Upper lobe of left lung (tissue), 6 donors: Measurements from ENCODE around the gene TENM3. TPM values are rescaled to one million over a fixed set of nuclear protein-coding genes. Genes with fewer than 3 reads are reported as not detected.

Experiments used
- ATAC-seq, 2 donors: fragments of 200-7000 bp; cut with Tn5 transposase; one replicate each; pipeline ENCODE4 v1.9.1; 2022; ENCODE audit warnings: mild to moderate bottlenecking in 2 of 2, moderate library complexity in 2 of 2; ENCODE audit not compliant: low FRiP score in 2 of 2
- DNase-seq, 2 donors: peaks; one replicate each; pipeline ENCODE4 v3.0.0-alpha.2; 2019 to 2020
- H3K27ac ChIP-seq, 4 donors: fragments of 200-600 bp; sonication (generic); one replicate each; pipeline ENCODE4 v1.5.1; 2016 to 2019
- H3K27me3 ChIP-seq, 4 donors: fragments of 200-600 bp; sonication (generic); one replicate each; pipeline ENCODE4 v1.5.1; 2017 to 2019
- H3K36me3 ChIP-seq, 4 donors: fragments of 200-600 bp; sonication (generic); one replicate each; pipeline ENCODE4 v1.5.1; 2016 to 2019
- H3K4me1 ChIP-seq, 4 donors: fragments of 200-600 bp; sonication (generic); one replicate each; pipeline ENCODE4 v1.5.1; 2018 to 2019
- H3K4me3 ChIP-seq, 4 donors: fragments of 200-600 bp; sonication (generic); one replicate each; pipeline ENCODE4 v1.5.1; 2017 to 2019; ENCODE audit warnings: mild to moderate bottlenecking in 2 of 4, moderate library complexity in 1 of 4
- H3K9me3 ChIP-seq, 4 donors: fragments of 200-600 bp; sonication (generic); one replicate each; pipeline ENCODE4 v1.5.1; 2018 to 2019
- CTCF ChIP-seq, 6 experiments: fragments of 450-650 bp in 4 of 6; fragments of 200-600 bp in 2 of 6; sonication (generic) in 2 of 6; IDR thresholded peaks; one replicate each; pipeline ENCODE4 v1.5.1; 2016 to 2019; ENCODE audit warnings: antibody characterized with exemption in 6 of 6
- EP300 ChIP-seq, 4 donors: sonication (generic); formaldehyde crosslinking; IDR thresholded peaks; one replicate each; pipeline ENCODE4 v1.5.1; 2017; ENCODE audit warnings: antibody characterized with exemption in 4 of 4, control low read depth in 2 of 4
- POLR2A ChIP-seq, 4 donors: fragments of 450-650 bp; IDR thresholded peaks; one replicate each; pipeline ENCODE4 v1.5.1; 2016 to 2017; ENCODE audit warnings: antibody characterized with exemption in 4 of 4, mild to moderate bottlenecking in 2 of 4
- POLR2AphosphoS5 ChIP-seq, 2 donors: sonication (generic); formaldehyde crosslinking; IDR thresholded peaks; one replicate each; pipeline ENCODE4 v1.5.1; 2017; ENCODE audit warnings: antibody characterized with exemption in 2 of 2
- WGBS, 2 donors: methylation state at CpG; one replicate each; pipeline ENCODE4 v1.1.5; 2017 to 2018; 5-methylcytosine and 5-hydroxymethylcytosine counted together
- total RNA-seq, 6 donors: library from RNA; depleted of rRNA in 4 of 6; stranded (reverse); fragments of >200 nt in 4 of 6; gene quantifications; one replicate each; pipeline versions ENCODE4 v1.1.0 to v1.2.1, GENCODE V29; 2016 to 2021
- donor health status: DM: no; HTN: no; CAD: no; lungs with moderate emphysema.
- donor health status: DM: no; HTN: yes; CAD: no; lungs with severe emphysema.

TENM3 gene
- total RNA-seq, 6 donors from 2014 or later, result 0.33 to 7.1 (median 1.1) TPM

DNA sequence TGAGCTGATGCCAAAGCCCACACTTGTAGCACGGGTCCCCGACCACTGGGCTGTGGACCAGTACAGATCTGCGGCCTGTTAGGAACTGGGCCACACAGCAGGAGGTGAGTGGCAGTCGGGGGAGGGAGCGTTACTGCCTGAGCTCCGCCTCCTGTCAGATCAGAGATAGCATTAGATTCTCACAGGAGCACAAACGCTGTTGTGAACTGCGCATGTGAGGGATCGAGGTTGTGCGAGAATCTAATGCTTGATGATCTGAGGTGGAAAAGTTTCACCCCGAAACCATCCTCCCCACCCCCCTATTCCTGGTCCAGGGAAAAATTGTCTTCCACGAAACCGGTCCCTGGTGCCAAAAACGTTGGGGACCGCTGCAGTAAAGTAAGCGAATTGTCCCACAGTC, 382.0 kb downstream of the TENM3 start:
- peak in 1 of 2 donors; percentile 20 for DNase-seq
- 91% methylated on average over 16 of the region's 16 CpGs for WGBS, 2 donors
- Histone ChIP-seq H3K9me3 (no peaks in the 10 kb centered on the region), H3K4me3 (no peak overlapping the region), H3K27ac (no peak overlapping the region), H3K27me3 (no peaks in the 10 kb centered on the region), H3K4me1 (no peaks in the 10 kb centered on the region), H3K36me3 (no peaks in the 10 kb centered on the region)
- TF ChIP-seq EP300 (IDR thresholded peaks at IDR 0.05), result no peak
- TF ChIP-seq POLR2A (IDR thresholded peaks at IDR 0.05), result no peak
- TF ChIP-seq POLR2AphosphoS5 (IDR thresholded peaks at IDR 0.05), result no peak
- no peak for TF ChIP-seq CTCF (IDR thresholded peaks at IDR 0.05)
- ATAC-seq, result peak in 1 of 2 donors; percentile 32

DNA sequence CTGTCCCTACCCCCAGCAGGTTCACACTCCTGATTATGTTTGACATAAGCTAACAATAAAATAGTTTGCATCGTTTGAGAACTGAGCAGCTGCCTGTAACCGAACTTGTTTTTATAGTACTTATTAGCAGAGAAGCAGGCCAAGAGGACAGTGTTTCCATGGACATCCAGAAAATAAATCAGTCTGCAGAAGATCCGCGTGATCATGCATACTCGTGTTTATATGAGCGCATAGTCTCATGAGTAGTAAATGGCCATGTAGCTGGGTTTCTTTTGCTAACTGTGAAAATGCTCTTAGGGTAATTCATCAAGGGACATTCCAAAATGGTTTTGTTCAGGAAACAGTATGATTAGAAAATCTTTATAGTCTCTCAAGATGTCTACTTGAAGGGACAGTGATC, 384.8 kb downstream of the TENM3 start:
- Histone ChIP-seq H3K36me3 (no peaks in the 10 kb centered on the region), H3K4me3 (no peak overlapping the region), H3K4me1 (no peaks in the 10 kb centered on the region), H3K9me3 (no peaks in the 10 kb centered on the region), H3K27me3 (no peaks in the 10 kb centered on the region), H3K27ac (no peak overlapping the region)
- no peak for ATAC-seq
- no peak for TF ChIP-seq POLR2AphosphoS5 (IDR thresholded peaks at IDR 0.05)
- no peak for TF ChIP-seq CTCF (IDR thresholded peaks at IDR 0.05)
- TF ChIP-seq POLR2A (IDR thresholded peaks at IDR 0.05), result no peak
- TF ChIP-seq EP300 (IDR thresholded peaks at IDR 0.05), result no peak
- DNase-seq, result no peak
- WGBS, 2 donors, result 75 to 85% methylated on average over 6 of the region's 6 CpGs

GRCh38 chr4:182628544-182628943, 385.3 kb downstream of the TENM3 start:
- no peak for ATAC-seq
- no peak overlapping the region for H3K27ac ChIP-seq
- H3K4me1 ChIP-seq, result no peaks in the 10 kb centered on the region
- no peaks in the 10 kb centered on the region for H3K27me3 ChIP-seq
- 70 to 78% methylated on average over 6 of the region's 6 CpGs for WGBS, 2 donors
- no peak for TF ChIP-seq POLR2AphosphoS5 (IDR thresholded peaks at IDR 0.05)
- no peak for TF ChIP-seq EP300 (IDR thresholded peaks at IDR 0.05)
- no peak for TF ChIP-seq CTCF (IDR thresholded peaks at IDR 0.05)
- TF ChIP-seq POLR2A (IDR thresholded peaks at IDR 0.05), result no peak
- H3K4me3 ChIP-seq, result no peak overlapping the region
- H3K36me3 ChIP-seq, result no peaks in the 10 kb centered on the region
- no peaks in the 10 kb centered on the region for H3K9me3 ChIP-seq
- no peak for DNase-seq

DNA sequence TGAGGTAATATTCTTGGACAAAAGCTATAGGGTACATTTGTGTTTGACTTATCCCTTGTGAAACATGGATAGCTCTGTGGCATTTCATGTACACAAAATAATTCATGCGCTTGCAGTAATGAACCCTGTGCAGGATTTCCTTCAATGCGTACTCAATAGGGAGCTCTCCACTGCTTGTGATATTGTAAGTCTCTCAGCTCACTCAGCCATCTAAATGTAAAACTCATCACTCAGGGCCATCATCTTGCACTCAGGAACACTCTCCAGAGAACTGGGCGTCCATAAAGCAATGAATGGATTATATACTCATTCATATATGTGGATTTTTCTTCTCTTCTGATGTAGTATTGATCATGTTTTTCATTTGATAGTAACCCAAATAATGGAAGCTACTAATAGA, 385.9 kb downstream of the TENM3 start:
- no peaks in the 10 kb centered on the region for H3K36me3 ChIP-seq
- H3K27ac ChIP-seq, result no peak overlapping the region
- ATAC-seq (no peak), DNase-seq (no peak)
- no peak overlapping the region for H3K4me3 ChIP-seq
- 85 to 91% methylated on average over 3 of the region's 3 CpGs for WGBS, 2 donors
- H3K27me3 ChIP-seq, result no peaks in the 10 kb centered on the region
- H3K9me3 ChIP-seq, result no peaks in the 10 kb centered on the region
- H3K4me1 ChIP-seq, result no peaks in the 10 kb centered on the region
- no peak for TF ChIP-seq EP300 (IDR thresholded peaks at IDR 0.05)
- TF ChIP-seq CTCF (IDR thresholded peaks at IDR 0.05), result no peak
- no peak for TF ChIP-seq POLR2A (IDR thresholded peaks at IDR 0.05)
- TF ChIP-seq POLR2AphosphoS5 (IDR thresholded peaks at IDR 0.05), result no peak

GRCh38 chr4:182640491-182640890, 397.3 kb downstream of the TENM3 start:
- TF ChIP-seq CTCF (IDR thresholded peaks at IDR 0.05) (no peak), POLR2AphosphoS5 (IDR thresholded peaks at IDR 0.05) (no peak), POLR2A (IDR thresholded peaks at IDR 0.05) (no peak)
- ATAC-seq (no peak), DNase-seq (no peak)
- Histone ChIP-seq H3K27ac (no peak overlapping the region), H3K4me3 (no peak overlapping the region), H3K4me1 (no peaks in the 10 kb centered on the region), H3K36me3 (no peaks in the 10 kb centered on the region), H3K9me3 (peaks cover 0 to 4% (median 2%) of the 10 kb centered on the region in 4 donors), H3K27me3 (no peaks in the 10 kb centered on the region)
- 52 to 53% methylated on average over 3 of the region's 3 CpGs for WGBS, 2 donors
